ENCODE results near the gene LPCAT1.

DNA sequence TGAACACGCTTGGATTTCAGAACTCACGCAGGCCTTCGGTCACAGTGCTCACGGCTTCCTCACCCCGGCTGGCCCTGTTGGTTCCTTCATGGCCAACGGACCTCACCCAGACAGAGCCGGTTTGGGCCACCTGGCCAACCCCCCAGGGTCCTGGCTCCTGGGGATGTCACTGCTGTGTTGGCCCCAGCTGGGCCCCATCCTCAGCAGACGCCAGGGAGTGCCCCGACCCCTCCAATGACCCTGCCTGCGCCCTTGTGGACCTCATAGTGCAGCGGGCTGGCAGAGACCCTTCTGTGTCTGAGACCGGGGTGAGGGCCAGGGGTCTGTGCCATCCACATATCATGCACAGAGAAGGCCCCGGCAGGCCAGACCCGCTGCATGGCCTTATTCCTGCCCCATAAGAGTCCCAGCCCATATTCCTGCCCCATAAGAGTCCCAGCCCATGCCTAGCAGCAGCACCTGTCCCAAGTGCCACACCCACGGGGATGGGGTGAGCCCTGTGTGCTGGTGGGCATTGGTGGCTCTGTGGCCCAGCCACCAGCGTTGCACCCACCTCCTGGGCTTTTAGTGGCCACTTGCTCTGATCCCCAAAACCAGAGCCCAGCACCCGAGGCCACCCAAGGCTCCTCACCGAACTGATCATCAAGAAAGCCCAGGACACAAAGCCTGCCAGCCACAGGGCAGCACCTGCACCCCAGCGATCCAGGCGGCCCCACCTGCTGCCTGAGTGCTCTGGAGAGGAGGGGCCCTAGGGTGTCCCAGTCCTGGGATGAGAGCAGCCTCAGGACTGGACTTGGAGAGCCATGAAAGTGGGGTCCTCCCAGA is 1.3 kb upstream of the LPCAT1 start:
- TF ChIP-seq, protein P1, sequence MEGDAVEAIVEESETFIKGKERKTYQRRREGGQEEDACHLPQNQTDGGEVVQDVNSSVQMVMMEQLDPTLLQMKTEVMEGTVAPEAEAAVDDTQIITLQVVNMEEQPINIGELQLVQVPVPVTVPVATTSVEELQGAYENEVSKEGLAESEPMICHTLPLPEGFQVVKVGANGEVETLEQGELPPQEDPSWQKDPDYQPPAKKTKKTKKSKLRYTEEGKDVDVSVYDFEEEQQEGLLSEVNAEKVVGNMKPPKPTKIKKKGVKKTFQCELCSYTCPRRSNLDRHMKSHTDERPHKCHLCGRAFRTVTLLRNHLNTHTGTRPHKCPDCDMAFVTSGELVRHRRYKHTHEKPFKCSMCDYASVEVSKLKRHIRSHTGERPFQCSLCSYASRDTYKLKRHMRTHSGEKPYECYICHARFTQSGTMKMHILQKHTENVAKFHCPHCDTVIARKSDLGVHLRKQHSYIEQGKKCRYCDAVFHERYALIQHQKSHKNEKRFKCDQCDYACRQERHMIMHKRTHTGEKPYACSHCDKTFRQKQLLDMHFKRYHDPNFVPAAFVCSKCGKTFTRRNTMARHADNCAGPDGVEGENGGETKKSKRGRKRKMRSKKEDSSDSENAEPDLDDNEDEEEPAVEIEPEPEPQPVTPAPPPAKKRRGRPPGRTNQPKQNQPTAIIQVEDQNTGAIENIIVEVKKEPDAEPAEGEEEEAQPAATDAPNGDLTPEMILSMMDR (IDR thresholded peaks at IDR 0.05), result no peak
- no peak for TF ChIP-seq POLR2A (IDR thresholded peaks at IDR 0.05)

All from Peyer's patch (tissue), 4 donors.